LNCaP clone FGC (cell line): ENCODE results near the gene SERPINA6.

Experiments used
- DNase-seq: peaks from one replicate; pipeline ENCODE4 v3.0.0-alpha.2; 2011; ENCODE audit warnings: low read depth
- H3K4me3 ChIP-seq: 2 replicates; pipeline ENCODE4 v1.5.1; 2011; ENCODE audit warnings: mild to moderate bottlenecking, low read depth, low read length, control low read depth
- CTCF ChIP-seq: IDR thresholded peaks from 2 replicates; pipeline ENCODE4 v1.5.1; 2012; ENCODE audit warnings: mild to moderate bottlenecking; ENCODE audit not compliant: control insufficient read depth, insufficient read depth; ENCODE audit errors: extremely low read depth

SERPINA6 gene

GRCh38 chr14:94367347-94368242 is 44.5 kb upstream of the SERPINA6 start:
- TF ChIP-seq CTCF = no peak
- H3K4me3 ChIP-seq = no peak overlapping the region
- no peak for DNase-seq

GRCh38 chr14:94366146-94366915 is 43.2 kb upstream of the SERPINA6 start, which contains the start of gene SERPINA2:
TSS of gene SERPINA2 (minus strand) at chr14:94366698.
- TF ChIP-seq CTCF = no peak
- DNase-seq = no peak
- no peak within 1 kb of the TSS for H3K4me3 ChIP-seq

- H3K4me3 ChIP-seq = no peak overlapping the region
- no peak for DNase-seq
- no peak for TF ChIP-seq CTCF
Measured at GRCh38 chr14:94365624-94366023, 42.5 kb upstream of the SERPINA6 start.

GRCh38 chr14:94364964-94365363 is 41.8 kb upstream of the SERPINA6 start:
- DNase-seq = no peak
- no peak for TF ChIP-seq CTCF
- no peak overlapping the region for H3K4me3 ChIP-seq

- no peak for DNase-seq
- no peak overlapping the region for H3K4me3 ChIP-seq
- TF ChIP-seq CTCF = no peak
Measured at GRCh38 chr14:94364037-94364436, 40.9 kb upstream of the SERPINA6 start.

GRCh38 chr14:94363151-94363624 is 40.1 kb upstream of the SERPINA6 start:
- H3K4me3 ChIP-seq = no peak overlapping the region
- no peak for TF ChIP-seq CTCF
- DNase-seq = no peak
